ENCODE data around the gene H3-3A.

H3-3A gene

DNA sequence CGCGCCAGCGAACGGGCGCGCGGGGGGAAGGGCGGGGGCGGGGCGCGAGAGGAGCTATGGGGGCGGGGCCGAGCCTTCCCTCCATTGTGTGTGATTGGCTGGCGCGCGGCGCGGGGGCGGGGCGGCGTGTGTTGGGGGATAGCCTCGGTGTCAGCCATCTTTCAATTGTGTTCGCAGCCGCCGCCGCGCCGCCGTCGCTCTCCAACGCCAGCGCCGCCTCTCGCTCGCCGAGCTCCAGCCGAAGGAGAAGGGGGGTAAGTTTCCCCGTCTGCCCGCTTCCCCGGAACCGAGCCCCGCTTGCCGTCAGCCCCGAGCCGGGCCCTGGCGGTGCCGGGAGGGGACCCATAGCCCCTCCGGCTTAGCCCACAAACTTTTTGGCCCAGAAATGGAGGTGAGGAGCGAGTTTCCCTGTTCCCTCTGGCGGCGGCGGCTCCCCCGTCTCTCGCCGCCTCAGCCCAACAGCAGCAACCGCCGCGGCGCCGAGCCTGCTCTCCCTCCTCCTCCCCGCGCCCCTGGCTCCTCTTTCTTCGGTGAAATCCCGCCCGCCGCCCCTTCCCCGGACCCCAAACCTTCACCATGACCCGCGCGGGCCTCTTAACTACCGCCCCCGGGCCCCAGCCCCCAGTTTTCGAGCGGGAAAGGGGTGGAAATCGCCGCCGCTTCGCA is at the start of gene H3-3A:
TSS of gene H3-3A (plus strand) at position 159 of the 666 bp plus-strand sequence. CDS start 1,636 bp downstream, outside the sequence.
- Mint-ChIP-seq H3K4me3 (peak within 1 kb of the TSS; percentile 99), H3K4me1 (ENCODE audit: low read depth) (peaks cover 40% of the 10 kb centered on the region), H3K9me3 (no peaks in the 10 kb centered on the region), H3K36me3 (ENCODE audit: low read depth) (peaks cover 72% of the 10 kb centered on the region), H3K27me3 (no peaks in the 10 kb centered on the region), H3K27ac (peak within 1 kb of the TSS; percentile 99)
- intact Hi-C loops (cut with micrococcal nuclease), result loop anchor here (1.0 to 2.0 kb wide), 3 partner anchors 28 to 60 kb away; no protein-coding TSS in a partner anchor

DNA sequence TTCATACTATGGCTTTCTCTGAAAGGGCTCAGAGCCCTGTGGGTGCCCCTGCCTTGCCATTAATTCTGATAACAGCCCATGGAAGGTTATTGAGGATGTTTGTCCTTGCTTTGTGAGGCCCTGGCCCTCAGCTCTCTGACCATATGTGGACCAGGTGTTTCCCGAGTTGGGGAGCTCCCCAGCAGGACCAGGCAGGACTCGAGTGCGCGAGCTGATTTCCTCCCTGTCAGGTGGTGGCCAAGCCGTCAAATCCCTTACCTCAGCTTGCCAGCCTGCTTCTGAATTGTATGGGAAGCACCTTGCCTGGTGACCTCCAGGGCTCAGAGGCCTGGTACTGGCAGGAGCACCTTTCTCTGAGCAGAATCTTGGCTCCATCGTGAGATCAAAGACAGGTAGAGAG is 45.4 kb upstream of the H3-3A start:
- intact Hi-C loops (cut with micrococcal nuclease), result no loop called here
- Mint-ChIP-seq H3K4me1 (ENCODE audit: low read depth) (peaks cover 10% of the 10 kb centered on the region), H3K27ac (no peak overlapping the region), H3K36me3 (ENCODE audit: low read depth) (no peaks in the 10 kb centered on the region), H3K27me3 (peaks cover 2% of the 10 kb centered on the region), H3K4me3 (no peak overlapping the region), H3K9me3 (no peaks in the 10 kb centered on the region)

DNA sequence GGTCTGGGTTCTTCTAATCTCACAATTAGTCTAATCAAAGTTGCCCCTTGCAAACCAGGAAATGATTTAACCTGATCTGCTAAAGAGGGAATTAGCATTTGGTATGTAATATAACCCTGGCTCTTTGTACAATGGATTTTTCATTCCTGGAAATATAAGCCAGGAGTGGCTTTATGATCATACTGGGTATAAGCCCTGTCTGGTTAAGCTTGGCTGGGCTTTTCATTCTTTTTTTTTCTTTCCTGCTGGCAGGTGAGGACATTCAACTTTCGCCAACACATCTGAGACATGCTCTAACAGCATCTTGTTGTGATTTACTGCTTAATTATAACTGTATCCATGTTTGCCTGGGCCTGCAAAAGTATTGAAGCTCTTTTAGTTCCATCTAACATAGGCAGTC is 42.9 kb upstream of the H3-3A start:
- Mint-ChIP-seq H3K27me3 (peaks cover 2% of the 10 kb centered on the region), H3K27ac (no peak overlapping the region), H3K4me1 (ENCODE audit: low read depth) (peaks cover 6% of the 10 kb centered on the region), H3K4me3 (no peak overlapping the region), H3K36me3 (ENCODE audit: low read depth) (no peaks in the 10 kb centered on the region), H3K9me3 (no peaks in the 10 kb centered on the region)
- intact Hi-C loops (cut with micrococcal nuclease), result no loop called here

DNA sequence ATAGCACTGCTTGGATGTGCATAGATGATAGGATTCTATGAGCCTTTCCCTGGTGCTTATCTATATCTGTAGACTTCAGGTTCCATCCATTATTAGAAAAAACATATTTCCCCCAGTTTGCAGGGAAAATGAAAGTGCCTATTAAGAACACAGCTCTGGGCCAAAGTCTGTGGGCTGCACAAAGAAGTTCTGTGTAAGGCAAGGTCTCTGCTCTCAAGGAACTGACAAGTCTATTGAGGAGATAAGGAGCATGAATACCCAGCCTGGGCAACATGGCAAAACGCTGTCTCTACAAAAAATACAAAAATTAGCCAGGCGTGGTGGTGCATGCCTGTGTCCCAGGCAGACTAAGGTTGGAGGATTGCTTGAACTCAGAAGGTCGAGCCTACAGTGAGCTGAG is 41.1 kb upstream of the H3-3A start:
- Mint-ChIP-seq H3K9me3 (no peaks in the 10 kb centered on the region), H3K36me3 (ENCODE audit: low read depth) (no peaks in the 10 kb centered on the region), H3K27me3 (peaks cover 2% of the 10 kb centered on the region), H3K27ac (no peak overlapping the region), H3K4me1 (ENCODE audit: low read depth) (no peaks in the 10 kb centered on the region), H3K4me3 (no peak overlapping the region)
- intact Hi-C loops (cut with micrococcal nuclease), result no loop called here

DNA sequence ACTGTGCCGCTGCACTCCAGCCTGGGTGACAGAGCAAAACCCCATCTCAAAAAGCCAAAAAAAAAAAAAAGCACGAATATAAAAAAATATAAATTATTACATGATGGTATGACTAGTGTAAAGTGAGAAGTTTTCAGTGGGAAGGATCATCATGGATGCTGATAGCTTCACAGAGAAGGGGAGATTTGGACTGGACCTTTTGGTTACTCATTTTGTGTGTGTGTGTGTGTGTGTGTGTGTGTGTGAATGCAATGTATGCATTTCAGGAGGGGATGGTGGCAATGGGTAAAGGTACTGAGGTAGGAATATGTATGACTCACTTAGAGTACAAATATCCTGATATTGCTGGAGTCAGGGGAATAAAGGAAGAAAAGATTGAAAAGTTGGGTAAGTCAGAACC is 40.7 kb upstream of the H3-3A start:
- no peak overlapping the region for H3K4me3 Mint-ChIP-seq
- H3K36me3 Mint-ChIP-seq (ENCODE audit: low read depth), result no peaks in the 10 kb centered on the region
- H3K9me3 Mint-ChIP-seq, result no peaks in the 10 kb centered on the region
- H3K4me1 Mint-ChIP-seq (ENCODE audit: low read depth), result no peaks in the 10 kb centered on the region
- intact Hi-C loops (cut with micrococcal nuclease), result no loop called here
- H3K27me3 Mint-ChIP-seq, result peaks cover 2% of the 10 kb centered on the region
- no peak overlapping the region for H3K27ac Mint-ChIP-seq

DNA sequence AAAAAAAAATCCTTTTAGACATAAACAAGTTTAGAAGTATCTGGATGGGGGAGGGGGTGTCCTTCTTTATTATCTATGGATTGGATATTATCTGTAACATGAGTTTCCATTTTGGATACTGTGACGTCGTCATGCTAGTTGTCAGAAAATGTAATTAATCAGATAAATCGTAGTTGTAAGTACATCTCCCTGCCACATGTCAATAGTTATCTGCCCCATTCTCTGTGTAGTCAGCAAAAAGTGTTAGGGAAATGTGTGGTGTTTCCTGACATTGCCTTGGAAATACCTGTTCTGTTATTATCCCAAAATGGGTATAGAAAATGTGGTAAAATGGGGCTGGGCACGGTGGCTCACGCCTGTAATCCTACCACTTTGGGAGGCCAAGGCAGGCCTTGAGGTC is 38.8 kb upstream of the H3-3A start:
- Mint-ChIP-seq H3K27me3 (no peaks in the 10 kb centered on the region), H3K4me1 (ENCODE audit: low read depth) (peaks cover 11% of the 10 kb centered on the region), H3K27ac (no peak overlapping the region), H3K9me3 (no peaks in the 10 kb centered on the region), H3K36me3 (ENCODE audit: low read depth) (no peaks in the 10 kb centered on the region), H3K4me3 (no peak overlapping the region)
- intact Hi-C loops (cut with micrococcal nuclease), result no loop called here

DNA sequence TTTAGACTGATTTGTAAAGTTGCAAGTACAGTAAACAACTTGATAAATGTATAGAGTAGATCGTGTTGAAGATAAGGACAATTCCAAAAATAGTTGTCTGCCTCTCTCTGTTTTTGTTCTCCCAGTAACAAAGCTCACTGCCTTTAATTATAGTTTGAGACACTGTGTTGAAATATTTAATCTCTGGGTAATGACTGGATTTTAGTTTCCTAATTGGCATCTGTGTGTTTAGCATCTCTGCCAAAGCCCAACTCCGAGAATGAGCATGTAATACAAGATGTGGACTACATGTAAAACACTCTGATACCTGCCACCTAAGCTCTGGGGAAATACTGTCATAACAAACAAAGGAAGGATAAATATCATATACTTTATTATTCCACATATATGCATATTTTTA is 35.7 kb upstream of the H3-3A start:
- Mint-ChIP-seq H3K9me3 (no peaks in the 10 kb centered on the region), H3K27me3 (no peaks in the 10 kb centered on the region), H3K36me3 (ENCODE audit: low read depth) (no peaks in the 10 kb centered on the region), H3K27ac (no peak overlapping the region), H3K4me1 (ENCODE audit: low read depth) (peaks cover 42% of the 10 kb centered on the region), H3K4me3 (no peak overlapping the region)
- intact Hi-C loops (cut with micrococcal nuclease), result no loop called here

DNA sequence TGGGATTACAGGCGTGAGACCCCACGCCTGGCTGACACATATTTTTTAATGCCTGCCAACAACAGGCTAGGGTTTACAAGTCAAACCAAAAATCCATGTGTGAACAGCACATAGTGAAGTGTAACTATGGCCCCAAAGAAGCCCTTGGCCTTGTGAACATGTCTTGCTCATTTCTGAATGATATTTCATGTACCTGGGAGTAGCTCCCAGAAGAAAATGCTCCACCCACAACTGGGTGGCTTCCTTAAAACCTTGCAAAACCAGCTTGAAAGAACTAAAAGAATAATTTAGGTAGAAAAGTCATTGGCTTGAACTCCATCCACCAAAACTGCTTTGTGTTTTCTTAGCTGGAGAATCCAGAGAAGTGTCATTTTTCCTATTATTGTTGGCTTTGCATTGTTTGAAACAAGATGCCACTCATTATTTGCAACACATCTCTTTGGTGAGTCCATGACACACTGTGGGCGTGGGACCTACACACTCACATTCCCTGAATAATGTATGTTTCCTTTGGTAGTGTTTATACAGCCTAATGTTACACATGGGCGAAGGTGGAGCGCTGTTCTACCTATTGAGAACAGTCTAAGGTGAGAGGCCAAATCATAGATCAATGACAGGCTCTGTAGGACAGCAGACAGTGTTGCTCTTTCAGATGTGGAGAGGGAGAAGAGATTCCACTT is 34.8 kb upstream of the H3-3A start:
- no peak overlapping the region for H3K27ac Mint-ChIP-seq
- H3K27me3 Mint-ChIP-seq, result no peaks in the 10 kb centered on the region
- H3K9me3 Mint-ChIP-seq, result no peaks in the 10 kb centered on the region
- intact Hi-C loops (cut with micrococcal nuclease), result no loop called here
- H3K36me3 Mint-ChIP-seq (ENCODE audit: low read depth), result no peaks in the 10 kb centered on the region
- H3K4me1 Mint-ChIP-seq (ENCODE audit: low read depth), result peaks cover 51% of the 10 kb centered on the region
- H3K4me3 Mint-ChIP-seq, result no peak overlapping the region

DNA sequence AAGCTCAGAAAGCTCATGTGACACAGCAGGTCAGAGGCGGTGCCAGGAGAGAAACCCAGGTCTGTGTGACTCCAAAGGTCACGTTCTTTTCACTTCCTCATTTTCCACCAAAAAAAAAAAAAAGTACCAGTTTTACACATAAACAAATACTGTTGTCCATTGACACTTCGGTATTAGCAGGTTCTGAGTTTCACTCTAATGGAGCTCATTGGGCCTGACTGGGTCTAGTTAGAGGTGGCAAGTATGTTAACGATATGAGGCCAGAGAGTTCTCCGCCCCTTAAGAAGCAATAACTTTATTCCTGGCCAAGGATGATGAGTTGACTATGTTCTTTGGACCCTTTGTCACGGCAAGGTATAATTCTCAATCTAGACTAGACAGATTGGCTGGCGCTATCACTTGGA is 33.4 kb upstream of the H3-3A start:
- intact Hi-C loops (cut with micrococcal nuclease), result loop anchor here (1.0 kb wide), 1 partner anchor 27 kb away; no protein-coding TSS in a partner anchor
- Mint-ChIP-seq H3K27ac (peak overlapping the region; percentile 1), H3K27me3 (no peaks in the 10 kb centered on the region), H3K9me3 (no peaks in the 10 kb centered on the region), H3K4me1 (ENCODE audit: low read depth) (peaks cover 63% of the 10 kb centered on the region), H3K4me3 (no peak overlapping the region), H3K36me3 (ENCODE audit: low read depth) (no peaks in the 10 kb centered on the region)

DNA sequence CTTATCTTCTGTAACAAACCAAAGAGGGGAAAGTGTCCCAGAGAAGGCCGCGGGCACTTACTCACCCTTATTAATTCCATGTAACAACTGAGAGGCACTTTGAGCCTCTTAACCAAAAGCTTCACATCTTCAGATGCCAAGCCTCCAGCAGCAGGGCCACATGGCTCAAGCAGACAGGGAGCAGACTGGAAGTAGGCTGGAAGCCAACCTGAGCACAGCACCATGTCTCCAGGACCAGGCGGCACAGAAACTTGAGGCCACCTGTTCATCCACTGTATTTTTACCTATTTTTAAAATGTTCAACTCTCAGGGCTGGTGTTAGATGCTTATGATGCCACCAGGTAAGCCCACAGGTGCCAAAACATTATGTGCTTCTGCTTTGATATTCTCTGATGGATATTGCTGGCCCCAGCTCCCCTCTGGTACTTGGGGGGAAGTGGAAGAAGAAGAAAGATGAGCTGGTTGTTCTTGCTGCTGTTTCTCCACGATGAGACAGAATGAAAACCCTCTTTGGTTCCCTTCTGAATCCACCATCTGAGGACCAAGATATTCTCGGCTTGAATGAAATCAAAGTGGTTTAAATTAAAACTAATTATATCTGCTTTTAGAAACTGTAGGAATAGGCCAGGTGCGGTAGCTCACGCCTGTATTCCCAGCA is 32.8 kb upstream of the H3-3A start:
- Mint-ChIP-seq H3K27me3 (no peaks in the 10 kb centered on the region), H3K9me3 (no peaks in the 10 kb centered on the region), H3K36me3 (ENCODE audit: low read depth) (no peaks in the 10 kb centered on the region), H3K4me3 (no peak overlapping the region), H3K4me1 (ENCODE audit: low read depth) (peaks cover 63% of the 10 kb centered on the region), H3K27ac (peak overlapping the region; percentile 1)
- intact Hi-C loops (cut with micrococcal nuclease), result loop anchor here (1.0 kb wide), 1 partner anchor 27 kb away; no protein-coding TSS in a partner anchor

DNA sequence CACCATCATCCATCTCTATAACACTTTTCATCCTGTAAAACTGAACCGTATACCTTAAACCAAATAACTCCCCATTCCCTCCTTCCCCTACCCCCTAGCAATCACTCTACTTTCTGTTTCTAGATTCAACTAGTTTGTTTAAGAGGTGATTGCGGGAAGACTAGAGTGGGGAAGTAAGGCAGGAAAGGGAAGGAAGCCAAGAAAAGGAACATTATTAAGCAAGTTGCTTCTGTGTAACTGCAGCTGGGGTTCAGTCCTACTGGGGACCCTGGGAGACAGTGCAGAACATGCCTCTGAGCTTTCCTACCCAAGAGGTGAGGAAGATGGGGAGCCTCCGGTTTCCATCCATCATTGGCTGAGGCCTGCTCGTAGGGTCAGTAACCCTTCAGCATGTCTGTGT is 28.9 kb upstream of the H3-3A start:
- Mint-ChIP-seq H3K36me3 (ENCODE audit: low read depth) (no peaks in the 10 kb centered on the region), H3K27me3 (no peaks in the 10 kb centered on the region), H3K27ac (peak overlapping the region; percentile 92), H3K4me3 (peak overlapping the region; percentile 40), H3K4me1 (ENCODE audit: low read depth) (peaks cover 59% of the 10 kb centered on the region), H3K9me3 (no peaks in the 10 kb centered on the region)
- intact Hi-C loops (cut with micrococcal nuclease), result no loop called here

DNA sequence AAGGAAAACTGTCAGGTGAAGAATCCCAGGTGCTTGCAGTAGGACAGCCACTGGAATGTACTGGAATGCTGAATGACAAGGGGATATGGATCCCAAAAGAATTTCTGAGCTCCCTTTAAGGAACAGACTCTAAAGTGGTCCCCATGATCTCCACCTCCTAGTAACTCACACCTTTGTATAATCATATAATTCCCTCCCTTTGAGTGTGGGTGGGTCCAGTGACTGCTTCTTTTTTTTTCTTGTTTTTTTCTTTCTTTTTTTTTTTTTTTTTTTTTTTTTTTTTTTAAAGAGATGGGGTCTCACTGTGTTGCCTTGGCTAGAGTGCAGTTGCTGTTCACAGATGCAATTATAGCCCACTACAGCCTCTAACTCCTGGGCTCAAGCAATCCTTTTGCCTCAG is 28.5 kb upstream of the H3-3A start:
- Mint-ChIP-seq H3K27ac (peak overlapping the region; percentile 92), H3K27me3 (no peaks in the 10 kb centered on the region), H3K36me3 (ENCODE audit: low read depth) (no peaks in the 10 kb centered on the region), H3K9me3 (no peaks in the 10 kb centered on the region), H3K4me1 (ENCODE audit: low read depth) (peaks cover 55% of the 10 kb centered on the region), H3K4me3 (no peak overlapping the region)
- intact Hi-C loops (cut with micrococcal nuclease), result loop anchor here (1.0 kb wide), 2 partner anchors 28 to 32 kb away; partner anchors contain the start of gene H3-3A

DNA sequence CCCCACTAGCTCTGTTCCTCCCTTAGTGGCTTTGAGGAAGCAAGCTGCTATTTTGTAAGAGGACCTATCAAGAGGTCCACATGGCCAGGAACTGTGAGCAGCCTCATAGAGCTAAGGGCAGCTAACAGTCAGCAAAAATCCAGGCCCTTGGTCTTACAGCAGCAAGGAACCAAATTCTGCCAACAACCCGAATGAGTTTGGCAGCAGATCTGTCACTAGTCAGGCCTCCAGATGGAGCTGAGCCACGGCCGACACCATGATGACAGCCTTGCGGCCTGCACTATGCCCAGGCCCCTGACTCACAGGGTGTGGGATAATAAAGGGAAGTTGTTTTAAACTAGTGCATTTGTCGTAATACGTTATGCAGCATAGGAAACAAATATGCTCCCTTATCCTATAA is 28.0 kb upstream of the H3-3A start:
- Mint-ChIP-seq H3K27ac (peak overlapping the region; percentile 92), H3K9me3 (no peaks in the 10 kb centered on the region), H3K4me1 (ENCODE audit: low read depth) (peaks cover 50% of the 10 kb centered on the region), H3K4me3 (no peak overlapping the region), H3K36me3 (ENCODE audit: low read depth) (no peaks in the 10 kb centered on the region), H3K27me3 (no peaks in the 10 kb centered on the region)
- intact Hi-C loops (cut with micrococcal nuclease), result loop anchor here (1.0 kb wide), 2 partner anchors 28 to 32 kb away; partner anchors contain the start of gene H3-3A

DNA sequence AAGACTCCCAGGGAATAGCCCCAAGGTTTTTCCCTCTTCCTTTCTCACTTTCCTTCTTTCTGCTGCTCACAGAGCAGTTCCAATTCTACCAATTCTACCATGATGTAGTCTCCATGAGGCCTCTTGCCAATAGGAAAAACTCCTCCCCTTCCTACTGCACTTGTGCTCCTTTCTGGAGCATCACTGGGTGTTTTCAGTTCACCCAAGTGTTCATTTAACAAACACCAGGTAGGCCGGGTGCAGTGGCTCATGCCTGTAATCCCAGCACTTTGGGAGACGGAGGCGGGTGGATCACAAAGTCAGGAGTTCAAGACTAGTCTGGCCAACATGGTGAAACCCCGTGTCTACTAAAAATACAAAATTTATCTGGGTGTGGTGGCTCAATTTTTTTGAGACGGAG is 26.6 kb upstream of the H3-3A start:
- no peaks in the 10 kb centered on the region for H3K27me3 Mint-ChIP-seq
- H3K4me1 Mint-ChIP-seq (ENCODE audit: low read depth), result peaks cover 36% of the 10 kb centered on the region
- H3K27ac Mint-ChIP-seq, result peak overlapping the region; percentile 47
- H3K9me3 Mint-ChIP-seq, result no peaks in the 10 kb centered on the region
- H3K36me3 Mint-ChIP-seq (ENCODE audit: low read depth), result no peaks in the 10 kb centered on the region
- intact Hi-C loops (cut with micrococcal nuclease), result no loop called here
- H3K4me3 Mint-ChIP-seq, result no peak overlapping the region
